ENCODE data around the gene AK1. TPM values are rescaled to one million over a fixed set of nuclear protein-coding genes. Genes with fewer than 3 reads are reported as not detected.
A peak's percentile ranks its signal among the peaks of the same experiment; 100 is the strongest.

The AK1 gene
- total RNA-seq, 4 donors from 2014 or later: 37.4 to 75.0 (median 56.0) TPM

DNA sequence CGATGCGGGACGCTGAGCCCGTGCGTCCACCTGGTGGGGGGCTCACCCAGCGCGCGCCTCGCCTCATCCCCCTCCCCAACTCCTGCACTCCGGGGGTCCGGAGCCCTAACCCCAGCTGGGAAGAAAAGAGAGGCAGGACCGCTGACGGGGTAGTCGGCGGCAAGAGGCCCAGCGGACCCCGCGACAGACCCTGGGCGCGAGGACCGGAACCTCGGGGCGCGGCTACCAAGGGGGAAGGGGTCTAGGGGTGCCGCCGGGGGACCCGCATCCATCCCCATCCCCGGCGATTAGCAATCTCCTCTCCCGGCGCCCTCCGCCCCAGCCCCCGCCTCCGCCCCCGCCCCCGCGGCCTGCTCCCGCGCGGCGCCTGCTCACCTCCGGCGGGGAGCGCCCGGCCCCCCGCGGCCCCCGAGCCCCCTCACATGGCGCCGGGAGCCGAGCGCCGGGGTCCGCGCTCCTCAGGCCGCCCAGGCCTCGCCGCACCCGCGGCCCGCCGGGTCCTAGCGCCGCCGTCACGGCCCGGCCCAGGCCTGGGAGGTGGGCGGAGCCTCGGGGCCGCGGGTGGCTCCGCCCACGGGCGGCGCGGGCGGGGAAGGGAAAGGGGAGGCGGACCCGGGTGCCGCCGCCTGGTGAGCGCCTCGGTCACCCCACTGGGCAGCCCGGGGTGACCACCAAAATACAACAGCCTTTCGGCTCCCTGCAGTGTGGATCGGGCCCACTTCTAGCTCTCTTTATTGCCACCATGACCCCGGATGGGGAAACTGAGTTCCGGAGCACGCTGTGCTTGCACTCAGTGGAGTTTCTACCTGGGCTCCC lies 21.9 kb upstream of the AK1 start, which contains the start of gene ST6GALNAC6:
TSS of gene ST6GALNAC6 (minus strand) at position 476 of the 816 bp plus-strand sequence. CDS start 1,622 bp downstream, outside the sequence.
- 1% methylated on average over 14 of the region's 89 CpGs for WGBS
- Histone ChIP-seq H3K27me3 (no peaks in the 10 kb centered on the region), H3K4me1 (peaks cover 40 to 65% (median 61%) of the 10 kb centered on the region in 4 donors), H3K4me3 (peak within 1 kb of the TSS; percentile 97 to 99 (median 98)), H3K27ac (replicated peaks in 1 of 4) (peak within 1 kb of the TSS; percentile 94 to 99 (median 96)), H3K9me3 (no peaks in the 10 kb centered on the region), H3K36me3 (peaks cover 18 to 24% (median 22%) of the 10 kb centered on the region in 4 donors)
- TF ChIP-seq POLR2A (IDR thresholded peaks at IDR 0.05; ENCODE audit: low read depth): no peak
- TF ChIP-seq, protein P1, sequence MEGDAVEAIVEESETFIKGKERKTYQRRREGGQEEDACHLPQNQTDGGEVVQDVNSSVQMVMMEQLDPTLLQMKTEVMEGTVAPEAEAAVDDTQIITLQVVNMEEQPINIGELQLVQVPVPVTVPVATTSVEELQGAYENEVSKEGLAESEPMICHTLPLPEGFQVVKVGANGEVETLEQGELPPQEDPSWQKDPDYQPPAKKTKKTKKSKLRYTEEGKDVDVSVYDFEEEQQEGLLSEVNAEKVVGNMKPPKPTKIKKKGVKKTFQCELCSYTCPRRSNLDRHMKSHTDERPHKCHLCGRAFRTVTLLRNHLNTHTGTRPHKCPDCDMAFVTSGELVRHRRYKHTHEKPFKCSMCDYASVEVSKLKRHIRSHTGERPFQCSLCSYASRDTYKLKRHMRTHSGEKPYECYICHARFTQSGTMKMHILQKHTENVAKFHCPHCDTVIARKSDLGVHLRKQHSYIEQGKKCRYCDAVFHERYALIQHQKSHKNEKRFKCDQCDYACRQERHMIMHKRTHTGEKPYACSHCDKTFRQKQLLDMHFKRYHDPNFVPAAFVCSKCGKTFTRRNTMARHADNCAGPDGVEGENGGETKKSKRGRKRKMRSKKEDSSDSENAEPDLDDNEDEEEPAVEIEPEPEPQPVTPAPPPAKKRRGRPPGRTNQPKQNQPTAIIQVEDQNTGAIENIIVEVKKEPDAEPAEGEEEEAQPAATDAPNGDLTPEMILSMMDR (IDR thresholded peaks at IDR 0.05): peak in 1 of 3 experiments; percentile 19
- TF ChIP-seq EP300 (IDR thresholded peaks at IDR 0.05): no peak
- TF ChIP-seq POLR2AphosphoS5 (IDR thresholded peaks at IDR 0.05): peak; percentile 20 to 61
- no peak for DNase-seq (ENCODE audit: extremely low spot score)
- intact Hi-C loops (cut with DNase I): no loop called here

DNA sequence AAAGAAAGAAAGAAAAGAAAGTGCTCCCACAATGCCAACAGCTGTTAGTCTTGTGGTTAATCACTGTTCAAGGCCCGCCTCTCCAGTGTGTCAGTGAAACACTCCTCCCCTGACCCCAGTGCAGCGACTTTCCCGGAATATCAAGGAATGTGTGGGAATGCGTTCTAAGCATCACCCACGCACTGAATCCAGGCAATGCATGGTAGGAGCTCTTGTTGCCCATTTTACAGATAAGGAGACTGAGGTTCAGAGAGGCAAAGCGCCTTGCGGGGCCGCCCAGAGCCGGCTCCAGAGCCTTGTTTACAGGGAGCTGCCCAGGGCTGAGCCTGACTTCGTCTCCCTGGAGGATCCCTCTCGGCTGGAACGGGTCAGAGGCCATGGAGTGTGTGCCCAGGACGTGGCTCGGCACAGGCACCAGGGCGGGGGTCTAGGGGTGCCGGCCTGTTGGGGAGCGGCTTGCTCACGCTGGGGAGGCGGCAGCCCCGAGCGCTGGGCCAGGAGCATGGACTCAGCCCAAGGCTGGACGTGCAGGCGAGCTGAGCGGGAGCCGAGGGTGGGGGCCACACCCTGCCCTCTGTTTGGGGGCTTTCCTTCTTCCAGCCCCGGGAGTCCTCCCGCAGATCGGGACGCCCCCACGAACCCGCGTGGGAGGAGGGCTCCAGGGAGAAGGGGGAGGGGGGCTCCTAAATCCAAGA lies 21.1 kb upstream of the AK1 start:
- WGBS: 25% methylated on average over 5 of the region's 32 CpGs
- Histone ChIP-seq H3K27me3 (no peaks in the 10 kb centered on the region), H3K27ac (replicated peaks in 1 of 4) (peak overlapping the region; percentile 94 to 99 (median 96)), H3K36me3 (peaks cover 26 to 32% (median 30%) of the 10 kb centered on the region in 4 donors), H3K4me3 (peak overlapping the region; percentile 97 to 99 (median 98)), H3K9me3 (peaks cover 0 to 2% (median 0%) of the 10 kb centered on the region in 4 donors), H3K4me1 (peaks cover 33 to 57% (median 54%) of the 10 kb centered on the region in 4 donors)
- no peak for DNase-seq (ENCODE audit: extremely low spot score)
- intact Hi-C loops (cut with DNase I): no loop called here
- TF ChIP-seq POLR2A (IDR thresholded peaks at IDR 0.05; ENCODE audit: low read depth) (no peak), POLR2AphosphoS5 (IDR thresholded peaks at IDR 0.05) (peak in 1 of 2 donors; percentile 69)

DNA sequence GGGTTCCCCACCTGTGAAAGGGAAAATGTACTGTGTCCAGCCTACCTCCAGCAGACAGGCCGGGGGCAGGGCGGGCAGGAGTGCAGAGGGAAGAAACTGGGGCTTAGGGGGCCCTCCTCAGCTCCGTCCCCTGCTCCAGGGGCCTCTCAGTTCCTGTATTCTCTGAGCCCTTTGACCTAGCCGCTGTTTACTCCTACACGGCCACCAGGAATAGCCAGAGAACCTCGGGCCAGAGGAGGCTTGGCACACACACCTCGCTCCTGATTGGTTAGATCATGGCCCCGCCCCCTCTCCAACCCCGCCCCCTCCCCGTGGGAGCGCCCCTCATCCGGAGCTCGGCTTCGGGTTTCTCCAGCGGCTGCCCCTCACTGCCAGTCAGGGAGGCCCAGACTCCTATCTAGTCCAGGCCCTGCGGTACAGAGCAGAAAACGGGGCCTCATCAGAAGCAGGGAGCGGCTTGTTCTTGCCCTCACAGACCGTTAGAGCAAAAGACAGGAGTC lies 19.8 kb upstream of the AK1 start:
- WGBS: 45% methylated on average over 2 of the region's 19 CpGs
- Histone ChIP-seq H3K27ac (replicated peaks in 1 of 4) (peak overlapping the region; percentile 94 to 99 (median 96)), H3K27me3 (no peaks in the 10 kb centered on the region), H3K36me3 (peaks cover 38 to 45% (median 42%) of the 10 kb centered on the region in 4 donors), H3K4me3 (peak overlapping the region; percentile 97 to 99 (median 98)), H3K9me3 (peaks cover 0 to 12% (median 5%) of the 10 kb centered on the region in 4 donors), H3K4me1 (peaks cover 30 to 50% (median 48%) of the 10 kb centered on the region in 4 donors)
- intact Hi-C loops (cut with DNase I): no loop called here
- peak; percentile 99 for DNase-seq (ENCODE audit: extremely low spot score)
- TF ChIP-seq, protein P1 (IDR thresholded peaks at IDR 0.05): no peak
- TF ChIP-seq EP300 (IDR thresholded peaks at IDR 0.05) (no peak), POLR2A (IDR thresholded peaks at IDR 0.05; ENCODE audit: low read depth) (no peak), POLR2AphosphoS5 (IDR thresholded peaks at IDR 0.05) (peak in 1 of 2 donors; percentile 57)

DNA sequence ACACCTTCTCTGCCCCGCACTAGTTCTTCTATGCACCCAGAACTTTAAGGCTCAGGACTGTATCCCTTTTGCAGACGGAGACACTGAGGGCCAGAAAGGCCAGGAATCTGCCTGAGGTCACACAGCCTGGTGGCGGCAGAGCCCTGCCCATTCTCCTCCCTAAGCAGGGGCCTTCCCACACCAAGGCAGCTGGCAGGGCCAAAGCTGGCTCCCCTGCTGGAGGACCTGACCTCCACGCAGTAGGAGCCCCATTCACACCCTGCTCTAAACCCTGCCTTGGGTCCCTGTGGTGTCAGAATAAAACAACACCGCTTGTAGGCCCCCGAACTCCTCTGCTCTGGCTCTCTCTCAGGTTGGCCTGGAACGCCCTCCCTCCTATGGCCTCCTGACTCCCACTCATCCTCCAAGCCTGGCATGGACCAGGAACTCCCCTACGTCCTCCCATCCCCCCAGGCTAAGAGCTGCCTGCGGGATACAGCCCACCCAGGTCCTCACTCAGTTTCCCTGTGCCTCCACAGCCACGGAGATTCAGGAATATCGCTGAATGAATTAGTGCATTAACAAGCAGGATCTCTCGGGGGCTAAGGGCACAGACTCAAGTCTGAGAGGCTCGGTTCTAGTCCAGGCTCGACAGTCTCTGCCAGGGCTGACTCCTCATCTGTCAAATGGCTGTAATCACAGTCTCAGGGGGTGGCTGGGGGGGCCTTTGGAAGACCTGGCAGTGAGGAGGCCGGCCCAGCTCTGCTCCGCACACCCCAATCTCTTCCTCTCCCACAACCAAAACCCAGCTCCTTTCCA lies 19.1 kb upstream of the AK1 start:
- Histone ChIP-seq H3K4me3 (peak overlapping the region; percentile 97 to 99 (median 98)), H3K27me3 (no peaks in the 10 kb centered on the region), H3K27ac (replicated peaks in 1 of 4) (peak overlapping the region; percentile 94 to 99 (median 96)), H3K4me1 (peaks cover 30 to 50% (median 48%) of the 10 kb centered on the region in 4 donors), H3K9me3 (peaks cover 0 to 12% (median 5%) of the 10 kb centered on the region in 4 donors), H3K36me3 (peaks cover 38 to 51% (median 45%) of the 10 kb centered on the region in 4 donors)
- intact Hi-C loops (cut with DNase I): no loop called here
- DNase-seq (ENCODE audit: extremely low spot score): no peak
- WGBS: 66% methylated on average over 16 of the region's 16 CpGs
- no peak for TF ChIP-seq POLR2A (IDR thresholded peaks at IDR 0.05; ENCODE audit: low read depth)
- TF ChIP-seq, protein P1 (IDR thresholded peaks at IDR 0.05): no peak
- no peak for TF ChIP-seq POLR2AphosphoS5 (IDR thresholded peaks at IDR 0.05)
- no peak for TF ChIP-seq EP300 (IDR thresholded peaks at IDR 0.05)

All from esophagus muscularis mucosa (tissue), 4 donors.